WTC11 (cell line): ENCODE data around the gene ZRSR2. TPM values are rescaled to one million over a fixed set of nuclear protein-coding genes. Genes with fewer than 3 reads are reported as not detected.
"Not testable (repeated sequence)": the region's sequence is repeated elsewhere in the genome, so short reads cannot be mapped to it uniquely, and the experiment has no call there.

Experiments used
- ATAC-seq: fragments of 200-7000 bp; cut with Tn5 transposase; 2 replicates; pipeline ENCODE4 v1.10.0; 2021; ENCODE audit warnings: mild to moderate bottlenecking, moderate library complexity
- Bru-seq: library from RNA; stranded (reverse); fragments of 400-500 nt; gene quantifications from one replicate; lab custom pipeline; 2021; lab: Mats Ljungman, UMichigan
- CTCF ChIA-PET: fragments of 300-600 bp; sonication (Branson Sonifier 250); formaldehyde crosslinking; loops from one replicate; lab custom pipeline; 2021; ENCODE audit warnings: antibody characterized with exemption; lab: Charles Lee
- POLR2A ChIA-PET: fragments of 350-600 bp; sonication (Branson Sonifier 250); formaldehyde crosslinking; loops from one replicate; lab custom pipeline; 2021; ENCODE audit warnings: antibody characterized with exemption; lab: Charles Lee
- DNase-seq: peaks from one replicate; pipeline ENCODE4 v3.0.0; 2021; ENCODE audit warnings: low spot score
- H3K27ac Mint-ChIP-seq: 2 replicates; pipeline ENCODE4 v1.8.0; 2021; ENCODE audit warnings: mixed read lengths
- H3K27me3 Mint-ChIP-seq: 2 replicates; pipeline ENCODE4 v1.8.0; 2021; ENCODE audit warnings: low read depth, mild to moderate bottlenecking, moderate library complexity, mixed read lengths
- H3K36me3 Mint-ChIP-seq: 2 replicates; pipeline ENCODE4 v1.8.0; 2021; ENCODE audit warnings: mixed read lengths
- H3K4me1 Mint-ChIP-seq: 2 replicates; pipeline ENCODE4 v1.8.0; 2022; ENCODE audit warnings: mixed read lengths
- H3K4me3 Mint-ChIP-seq: 2 replicates; pipeline ENCODE4 v1.8.0; 2021; ENCODE audit warnings: mild to moderate bottlenecking, moderate library complexity, mixed read lengths
- H3K9me3 Mint-ChIP-seq: 2 replicates; pipeline ENCODE4 v1.8.0; 2021; ENCODE audit warnings: mixed read lengths
- CREM ChIP-seq: sonication (generic); formaldehyde crosslinking; IDR thresholded peaks from 2 replicates; pipeline ENCODE4 v1.8.1; 2022; ENCODE audit warnings: mild to moderate bottlenecking, missing genetic modification reagents, moderate library complexity
- FOXK1 ChIP-seq: sonication (generic); formaldehyde crosslinking; IDR thresholded peaks from 2 replicates; pipeline ENCODE4 v1.8.0; 2022; ENCODE audit warnings: mild to moderate bottlenecking, moderate library complexity, missing genetic modification reagents
- GABPB1 ChIP-seq: sonication (generic); formaldehyde crosslinking; IDR thresholded peaks from 2 replicates; pipeline ENCODE4 v1.8.1; 2023; ENCODE audit warnings: mild to moderate bottlenecking, missing genetic modification reagents
- IRF2 ChIP-seq: sonication (generic); formaldehyde crosslinking; IDR thresholded peaks from 2 replicates; pipeline ENCODE4 v1.8.0; 2022; ENCODE audit warnings: low read depth, missing genetic modification reagents, borderline replicate concordance
- NFE2L1 ChIP-seq: sonication (generic); formaldehyde crosslinking; IDR thresholded peaks from 2 replicates; pipeline ENCODE4 v1.8.1; 2023; ENCODE audit warnings: missing genetic modification reagents
- RELA ChIP-seq: sonication (generic); formaldehyde crosslinking; IDR thresholded peaks from 2 replicates; pipeline ENCODE4 v1.8.1; 2022; ENCODE audit warnings: missing genetic modification reagents, mild to moderate bottlenecking, borderline replicate concordance
- SMAD3 ChIP-seq: sonication (generic); formaldehyde crosslinking; IDR thresholded peaks from 2 replicates; pipeline ENCODE4 v1.8.0; 2022; ENCODE audit warnings: missing genetic modification reagents, mild to moderate bottlenecking, borderline replicate concordance
- SP1 ChIP-seq: sonication (generic); formaldehyde crosslinking; conservative IDR thresholded peaks from 2 replicates; pipeline ENCODE4 v1.8.1; 2022; ENCODE audit warnings: missing genetic modification reagents
- TP53 ChIP-seq: sonication (generic); formaldehyde crosslinking; IDR thresholded peaks from 2 replicates; pipeline ENCODE4 v1.8.1; 2023; ENCODE audit warnings: mild to moderate bottlenecking, missing genetic modification reagents
- ZBTB21 ChIP-seq: sonication (generic); formaldehyde crosslinking; IDR thresholded peaks from 2 replicates; pipeline ENCODE4 v1.8.1; 2023; ENCODE audit warnings: mild to moderate bottlenecking, missing genetic modification reagents, borderline replicate concordance
- ZNF423 ChIP-seq: fragments of 250-450 bp; sonication (Bioruptor Pico); IDR thresholded peaks from 2 replicates; pipeline ENCODE4 v2.1.2; 2022; ENCODE audit warnings: mild to moderate bottlenecking, moderate library complexity
- long read RNA-seq, 3 experiments: library from RNA in 1 of 3; library from capped mRNA in 1 of 3; library from polyadenylated mRNA in 1 of 3; unstranded in 2 of 3; stranded (forward) in 1 of 3; transcript quantifications; one replicate each; pipeline ENCODE4 v2.0.0, GENCODE V29; 2021
- total RNA-seq: library from RNA; stranded (reverse); gene quantifications from 3 replicates; pipeline ENCODE4 v1.2.3, GENCODE V29; 2021
- TF ChIP-seq, protein P1 (sequence below): sonication (generic); formaldehyde crosslinking; IDR thresholded peaks from 2 replicates; pipeline ENCODE4 v1.8.1; 2023; ENCODE audit warnings: mild to moderate bottlenecking, missing genetic modification reagents
- TF ChIP-seq, protein P2 (sequence below): sonication (generic); formaldehyde crosslinking; IDR thresholded peaks from 2 replicates; pipeline ENCODE4 v1.8.0; 2022; ENCODE audit warnings: mild to moderate bottlenecking, missing genetic modification reagents
- TF ChIP-seq, protein P3 (sequence below): sonication (generic); formaldehyde crosslinking; IDR thresholded peaks from 2 replicates; pipeline ENCODE4 v1.8.0; 2022; ENCODE audit warnings: mild to moderate bottlenecking, missing genetic modification reagents

The ZRSR2 gene, protein sequence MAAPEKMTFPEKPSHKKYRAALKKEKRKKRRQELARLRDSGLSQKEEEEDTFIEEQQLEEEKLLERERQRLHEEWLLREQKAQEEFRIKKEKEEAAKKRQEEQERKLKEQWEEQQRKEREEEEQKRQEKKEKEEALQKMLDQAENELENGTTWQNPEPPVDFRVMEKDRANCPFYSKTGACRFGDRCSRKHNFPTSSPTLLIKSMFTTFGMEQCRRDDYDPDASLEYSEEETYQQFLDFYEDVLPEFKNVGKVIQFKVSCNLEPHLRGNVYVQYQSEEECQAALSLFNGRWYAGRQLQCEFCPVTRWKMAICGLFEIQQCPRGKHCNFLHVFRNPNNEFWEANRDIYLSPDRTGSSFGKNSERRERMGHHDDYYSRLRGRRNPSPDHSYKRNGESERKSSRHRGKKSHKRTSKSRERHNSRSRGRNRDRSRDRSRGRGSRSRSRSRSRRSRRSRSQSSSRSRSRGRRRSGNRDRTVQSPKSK
- total RNA-seq (7.0 to 8.9 TPM (median 8.6 TPM) in 3 replicates), Bru-seq, nascent RNA (percentile 64 among the genes with signal in this experiment)
- long read RNA-seq, experiment 1, transcript ZRSR2-201 (11 exons, 1,491 nt): major isoform, 37 of 70 reads
- long read RNA-seq, experiment 1, partial matches to known transcripts: 7 of 70 reads
- long read RNA-seq, experiment 1, other reads (novel, unspliced or antisense): 26 of 70 reads
- long read RNA-seq, experiment 2, partial matches to known transcripts: 3 of 9 reads
- long read RNA-seq, experiment 2, other reads (novel, unspliced or antisense): 5 of 9 reads
- long read RNA-seq, experiment 3, partial matches to known transcripts: 2 of 4 reads
- long read RNA-seq, experiment 3, other reads (novel, unspliced or antisense): 1 of 4 reads

DNA sequence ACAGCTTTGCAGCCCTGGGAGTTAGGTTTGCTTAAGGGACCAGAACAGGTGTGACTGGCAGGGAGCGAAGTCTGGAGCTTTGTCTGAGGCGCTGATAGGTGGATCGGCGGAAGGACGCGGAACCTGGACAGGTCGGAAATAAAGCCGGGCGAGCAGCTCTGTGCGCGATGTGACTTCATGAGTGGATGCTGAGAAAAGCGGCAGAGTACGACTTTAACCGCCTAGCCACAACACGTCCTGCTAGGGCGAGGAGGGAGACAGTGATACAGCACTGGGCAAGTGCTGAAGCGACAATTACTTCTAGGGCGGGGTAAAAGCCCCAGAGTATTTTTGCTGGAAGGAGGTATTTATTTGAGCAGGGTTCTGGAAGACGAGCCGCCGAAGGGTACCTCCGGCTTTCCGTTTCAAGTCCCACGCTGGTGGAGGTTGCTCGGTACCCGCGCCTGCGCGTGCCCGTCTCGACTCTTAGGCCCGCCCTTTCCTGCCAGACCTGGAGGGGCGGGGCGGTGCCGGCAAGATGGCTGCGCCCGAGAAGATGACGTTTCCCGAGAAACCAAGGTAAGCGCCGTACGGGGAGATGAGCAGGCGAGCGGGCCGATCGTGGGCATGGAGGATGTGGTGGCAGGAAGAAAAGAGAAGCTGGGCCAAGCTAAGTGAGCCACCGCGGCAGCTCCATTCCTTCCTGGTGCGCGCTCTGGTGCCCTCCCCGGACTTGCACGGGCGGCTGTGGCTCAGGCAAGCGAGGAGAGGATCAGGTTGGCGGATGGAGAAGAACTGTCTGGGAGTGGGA, at the start of gene ZRSR2:
Gene ZRSR2 (plus strand): TSS at position 506 of the 790 bp plus-strand sequence. CDS start 12 bp downstream, at position 518.
- DNase-seq (peak; percentile 72), ATAC-seq (peak; percentile 94)
- H3K4me1 Mint-ChIP-seq: no peaks in the 10 kb centered on the region; the same call in 1 of the 2 replicates
- H3K9me3 Mint-ChIP-seq: peaks cover 2% of the 10 kb centered on the region; the same call in 1 of the 2 replicates
- H3K27ac Mint-ChIP-seq: no peak within 1 kb of the TSS
- H3K4me3 Mint-ChIP-seq: no peak within 1 kb of the TSS
- 0 out of 2 replicates have a peak, but pooled peaks have one; percentile 18 for TF ChIP-seq CREM (CRISPR knock-in tag)
- 0 out of 2 replicates have a peak, but pooled peaks have one; percentile 40 for TF ChIP-seq SP1 (CRISPR knock-in tag)
- TF ChIP-seq TP53: no peak
- no peak for TF ChIP-seq IRF2 (CRISPR knock-in tag)
- TF ChIP-seq, protein P1, sequence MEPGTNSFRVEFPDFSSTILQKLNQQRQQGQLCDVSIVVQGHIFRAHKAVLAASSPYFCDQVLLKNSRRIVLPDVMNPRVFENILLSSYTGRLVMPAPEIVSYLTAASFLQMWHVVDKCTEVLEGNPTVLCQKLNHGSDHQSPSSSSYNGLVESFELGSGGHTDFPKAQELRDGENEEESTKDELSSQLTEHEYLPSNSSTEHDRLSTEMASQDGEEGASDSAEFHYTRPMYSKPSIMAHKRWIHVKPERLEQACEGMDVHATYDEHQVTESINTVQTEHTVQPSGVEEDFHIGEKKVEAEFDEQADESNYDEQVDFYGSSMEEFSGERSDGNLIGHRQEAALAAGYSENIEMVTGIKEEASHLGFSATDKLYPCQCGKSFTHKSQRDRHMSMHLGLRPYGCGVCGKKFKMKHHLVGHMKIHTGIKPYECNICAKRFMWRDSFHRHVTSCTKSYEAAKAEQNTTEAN (CRISPR knock-in tag): peak; percentile 53; the same call in 1 of the 2 replicates
- TF ChIP-seq, protein P2, sequence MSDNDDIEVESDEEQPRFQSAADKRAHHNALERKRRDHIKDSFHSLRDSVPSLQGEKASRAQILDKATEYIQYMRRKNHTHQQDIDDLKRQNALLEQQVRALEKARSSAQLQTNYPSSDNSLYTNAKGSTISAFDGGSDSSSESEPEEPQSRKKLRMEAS: peak; percentile 41; the same call in 1 of the 2 replicates
- TF ChIP-seq FOXK1: no peak
- TF ChIP-seq ZBTB21: no peak
- no peak for TF ChIP-seq ZNF423 (CRISPR knock-in tag)
- 0 out of 2 replicates have a peak, but pooled peaks have one; percentile 20 for TF ChIP-seq NFE2L1 (CRISPR knock-in tag)
- H3K27me3 Mint-ChIP-seq: no peaks in the 10 kb centered on the region
- ChIA-PET POLR2A (interaction anchor here (0.5 to 1.0 kb wide), 2 partner anchors 53 to 65 kb away, joined by 3 read pairs; partner anchors contain the start of gene AP1S2), CTCF (interaction anchor here (0.9 to 1.0 kb wide), 2 partner anchors 19 to 26 kb away, joined by 3 read pairs; no protein-coding TSS in a partner anchor)
- peaks cover 2% of the 10 kb centered on the region for H3K36me3 Mint-ChIP-seq

DNA sequence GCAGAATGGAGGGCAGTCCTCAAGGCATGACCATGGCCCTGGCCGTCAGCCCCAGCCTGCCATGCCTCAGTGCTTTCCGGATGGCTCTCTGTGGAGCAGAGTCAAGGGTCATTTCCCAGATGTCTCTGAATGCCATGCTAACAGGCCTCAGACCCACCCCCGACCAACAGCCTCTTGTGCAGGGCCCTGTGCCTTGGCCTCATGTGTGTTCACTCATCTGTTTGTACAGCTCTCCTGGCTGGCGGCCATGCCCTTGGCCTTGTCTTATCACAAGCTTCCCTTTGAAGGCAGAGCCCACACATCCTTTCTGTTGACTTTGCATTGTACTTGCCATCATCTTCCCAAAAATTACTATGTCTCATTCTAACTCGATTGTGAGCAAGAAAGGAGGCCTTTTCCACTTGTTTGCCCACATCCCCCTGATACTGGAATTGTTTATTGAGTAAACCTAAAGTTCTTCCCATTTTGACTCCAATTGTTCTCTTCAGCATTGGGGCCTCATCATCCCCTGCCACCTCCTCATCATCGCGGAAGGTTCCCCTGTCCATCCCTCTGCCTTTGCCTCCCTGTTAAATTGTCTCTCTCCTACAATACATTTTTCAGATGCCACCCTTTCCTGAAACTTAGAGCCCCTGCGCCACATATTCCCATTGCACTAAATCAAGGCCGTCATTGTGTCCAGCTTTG, 46.0 kb upstream of the ZRSR2 start:
- POLR2A ChIA-PET: no interaction called here
- ATAC-seq (no peak), DNase-seq (no peak)
- H3K27ac Mint-ChIP-seq: no peak overlapping the region
- TF ChIP-seq RELA (CRISPR knock-in tag) (no peak), GABPB1 (CRISPR knock-in tag) (peak; percentile 52; the same call in 1 of the 2 replicates)
- TF ChIP-seq, protein P3, sequence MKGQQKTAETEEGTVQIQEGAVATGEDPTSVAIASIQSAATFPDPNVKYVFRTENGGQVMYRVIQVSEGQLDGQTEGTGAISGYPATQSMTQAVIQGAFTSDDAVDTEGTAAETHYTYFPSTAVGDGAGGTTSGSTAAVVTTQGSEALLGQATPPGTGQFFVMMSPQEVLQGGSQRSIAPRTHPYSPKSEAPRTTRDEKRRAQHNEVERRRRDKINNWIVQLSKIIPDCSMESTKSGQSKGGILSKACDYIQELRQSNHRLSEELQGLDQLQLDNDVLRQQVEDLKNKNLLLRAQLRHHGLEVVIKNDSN (CRISPR knock-in tag): no peak
- CTCF ChIA-PET: interaction anchor here (0.6 kb wide), 1 partner anchor 726 kb away, joined by 6 read pairs; no protein-coding TSS in a partner anchor
- no peaks in the 10 kb centered on the region for H3K36me3 Mint-ChIP-seq
- no peak overlapping the region for H3K4me3 Mint-ChIP-seq
- H3K27me3 Mint-ChIP-seq: no peaks in the 10 kb centered on the region
- H3K4me1 Mint-ChIP-seq: peaks cover 43% of the 10 kb centered on the region
- H3K9me3 Mint-ChIP-seq: no peaks in the 10 kb centered on the region

DNA sequence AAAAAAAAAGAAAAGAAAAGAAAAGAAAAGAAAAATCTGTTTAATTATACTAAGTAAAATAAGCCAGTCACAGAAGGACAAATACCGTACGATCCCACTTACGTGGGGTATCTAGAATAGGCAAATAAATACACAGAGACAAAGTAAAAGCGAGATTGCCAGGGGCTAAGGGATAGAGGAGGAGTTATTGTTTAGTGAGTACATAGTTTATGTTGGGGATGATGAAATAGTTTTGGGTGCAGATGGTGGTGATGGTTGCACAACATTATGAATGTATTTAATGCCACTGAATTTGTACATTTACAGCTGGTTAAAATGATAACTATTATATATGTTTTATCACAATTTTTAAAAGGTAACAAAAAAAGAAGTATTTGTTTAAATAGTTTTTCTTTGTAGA, 45.1 kb upstream of the ZRSR2 start:
- Mint-ChIP-seq H3K9me3 (no peaks in the 10 kb centered on the region), H3K36me3 (no peaks in the 10 kb centered on the region), H3K27me3 (no peaks in the 10 kb centered on the region)
- TF ChIP-seq SMAD3 (no peak), GABPB1 (CRISPR knock-in tag) (0 out of 2 replicates have a peak, but pooled peaks have one; percentile 39)
- TF ChIP-seq, all 79 proteins: peak for 1
- ATAC-seq: no peak
- no peak overlapping the region for H3K4me3 Mint-ChIP-seq
- ChIA-PET CTCF (interaction anchor here (0.6 kb wide), 1 partner anchor 725 kb away, joined by 6 read pairs; no protein-coding TSS in a partner anchor), POLR2A (no interaction called here)
- no peak overlapping the region for H3K27ac Mint-ChIP-seq
- peaks cover 46% of the 10 kb centered on the region for H3K4me1 Mint-ChIP-seq
- DNase-seq: no peak

DNA sequence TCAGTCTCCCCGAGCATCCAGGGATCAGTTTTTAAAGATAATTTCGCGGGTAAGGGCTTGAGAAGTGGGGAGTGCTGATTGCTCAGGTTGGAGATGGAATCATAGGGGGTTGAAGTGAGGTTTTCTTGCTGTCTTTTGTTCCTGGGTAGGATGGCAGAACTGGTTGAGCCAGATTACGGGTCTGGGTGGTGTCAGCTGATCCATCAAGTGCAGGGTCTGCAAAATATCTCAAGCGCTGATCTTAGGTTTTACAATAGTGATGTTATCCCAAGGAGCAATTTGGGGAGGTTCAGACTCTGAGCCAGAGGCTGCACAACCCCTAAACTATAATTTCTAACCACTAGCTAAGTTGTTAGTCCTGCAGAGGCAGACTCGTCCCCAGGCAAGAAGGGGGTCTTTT, 43.6 kb upstream of the ZRSR2 start:
- Mint-ChIP-seq H3K4me1 (peaks cover 59% of the 10 kb centered on the region), H3K27ac (peak overlapping the region; percentile 65; the same call in 1 of the 2 replicates)
- CTCF ChIA-PET: interaction anchor here (0.8 kb wide), 1 partner anchor 8 kb away, joined by 4 read pairs; no protein-coding TSS in a partner anchor
- H3K9me3 Mint-ChIP-seq, POLR2A ChIA-PET, H3K4me3 Mint-ChIP-seq, ATAC-seq, H3K36me3 Mint-ChIP-seq, DNase-seq, H3K27me3 Mint-ChIP-seq: not testable (repeated sequence)
